Measurements from ENCODE around the gene SPOCK1.

SPOCK1 gene

GRCh38 chr5:136992796-136993489, 506.2 kb downstream of the SPOCK1 start:
- no peaks in the 10 kb centered on the region for H3K4me1 ChIP-seq (ENCODE audit: control insufficient read depth in 1 of 2, insufficient read depth in 1 of 2, low read depth in 1 of 2, low read length in 1 of 2)
- no peak overlapping the region for H3K27ac ChIP-seq
- H3K27me3 ChIP-seq, result no peaks in the 10 kb centered on the region
- no peaks in the 10 kb centered on the region for H3K36me3 ChIP-seq
- TF ChIP-seq CTCF (IDR thresholded peaks at IDR 0.05), result no peak
- no peak overlapping the region for H3K4me3 ChIP-seq (ENCODE audit: low read depth in 1 of 2, low read length in 1 of 2)
- H3K9me3 ChIP-seq, result no peaks in the 10 kb centered on the region

GRCh38 chr5:136985785-136986475, 513.2 kb downstream of the SPOCK1 start:
- no peaks in the 10 kb centered on the region for H3K4me1 ChIP-seq (ENCODE audit: control insufficient read depth in 1 of 2, insufficient read depth in 1 of 2, low read depth in 1 of 2, low read length in 1 of 2)
- no peak for TF ChIP-seq CTCF (IDR thresholded peaks at IDR 0.05)
- no peaks in the 10 kb centered on the region for H3K9me3 ChIP-seq
- no peak overlapping the region for H3K27ac ChIP-seq
- no peak overlapping the region for H3K4me3 ChIP-seq (ENCODE audit: low read depth in 1 of 2, low read length in 1 of 2)
- H3K27me3 ChIP-seq, result no peaks in the 10 kb centered on the region
- no peaks in the 10 kb centered on the region for H3K36me3 ChIP-seq

GRCh38 chr5:136984772-136985446, 514.2 kb downstream of the SPOCK1 start:
- Histone ChIP-seq H3K4me3 (ENCODE audit: low read depth in 1 of 2, low read length in 1 of 2) (no peak overlapping the region), H3K4me1 (ENCODE audit: control insufficient read depth in 1 of 2, insufficient read depth in 1 of 2, low read depth in 1 of 2, low read length in 1 of 2) (no peaks in the 10 kb centered on the region), H3K27ac (no peak overlapping the region), H3K27me3 (no peaks in the 10 kb centered on the region), H3K36me3 (no peaks in the 10 kb centered on the region), H3K9me3 (no peaks in the 10 kb centered on the region)
- no peak for TF ChIP-seq CTCF (IDR thresholded peaks at IDR 0.05)

GRCh38 chr5:136981936-136982335, 517.2 kb downstream of the SPOCK1 start:
- no peak overlapping the region for H3K27ac ChIP-seq
- H3K4me1 ChIP-seq (ENCODE audit: control insufficient read depth in 1 of 2, insufficient read depth in 1 of 2, low read depth in 1 of 2, low read length in 1 of 2), result no peaks in the 10 kb centered on the region
- H3K9me3 ChIP-seq, result no peaks in the 10 kb centered on the region
- H3K4me3 ChIP-seq (ENCODE audit: low read depth in 1 of 2, low read length in 1 of 2), result no peak overlapping the region
- no peaks in the 10 kb centered on the region for H3K36me3 ChIP-seq
- no peak for TF ChIP-seq CTCF (IDR thresholded peaks at IDR 0.05)
- H3K27me3 ChIP-seq, result no peaks in the 10 kb centered on the region

- TF ChIP-seq CTCF (IDR thresholded peaks at IDR 0.05), result no peak
- H3K4me1 ChIP-seq (ENCODE audit: control insufficient read depth in 1 of 2, insufficient read depth in 1 of 2, low read depth in 1 of 2, low read length in 1 of 2), result no peaks in the 10 kb centered on the region
Observed at GRCh38 chr5:136979131-136979530, 520.0 kb downstream of the SPOCK1 start.

More at GRCh38 chr5:136979131-136979530, 520.0 kb downstream of the SPOCK1 start:
- Histone ChIP-seq H3K27ac (no peak overlapping the region), H3K9me3 (no peaks in the 10 kb centered on the region), H3K36me3 (no peaks in the 10 kb centered on the region), H3K27me3 (no peaks in the 10 kb centered on the region), H3K4me3 (ENCODE audit: low read depth in 1 of 2, low read length in 1 of 2) (no peak overlapping the region)
